Caki2 (cell line): ENCODE measurements around the gene C2CD2. TPM values are rescaled to one million over a fixed set of nuclear protein-coding genes. Genes with fewer than 3 reads are reported as not detected.

Experiments used
- DNase-seq: peaks from one replicate; pipeline ENCODE4 v3.0.0-alpha.2; 2015; ENCODE audit warnings: low read depth
- in situ Hi-C: cut with HindIII; loops from 2 replicates; pipeline ENCODE4 v1.10.0; 2016; ENCODE audit warnings: low sequenced_read_pairs, low pct_unique_long_range_greater_than_20kb, mixed read lengths
- total RNA-seq: library from RNA; depleted of rRNA; stranded (reverse); fragments of >200 nt; shearing (Covaris generic); gene quantifications from 2 replicates; pipeline ENCODE4 v1.2.3, GENCODE V29; 2014; ENCODE audit warnings: low replicate concordance; rRNA removed

The C2CD2 gene
- total RNA-seq, 1 experiment from 2014 or later: 19.7 TPM

DNA sequence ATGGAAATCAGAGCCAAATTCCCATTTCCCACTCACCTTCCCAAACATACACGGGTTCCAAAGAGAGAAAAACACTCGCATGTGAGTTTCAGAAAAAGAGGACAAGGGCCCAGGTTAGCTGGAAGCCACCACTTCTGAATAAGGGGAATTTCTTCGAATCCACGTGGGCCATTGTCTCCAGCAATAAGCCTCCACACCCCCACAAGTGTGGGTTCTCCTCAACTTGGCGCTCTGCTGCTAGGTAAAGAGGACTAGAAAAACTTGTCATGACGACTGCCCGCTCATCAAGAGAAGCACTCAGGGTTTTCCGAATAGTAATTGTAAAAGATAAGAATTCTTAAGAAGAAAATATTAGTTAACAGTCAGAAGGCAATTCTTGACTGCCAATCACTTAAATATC is 105.3 kb downstream of the C2CD2 start:
- DNase-seq: no peak
- in situ Hi-C loops: no loop called here

DNA sequence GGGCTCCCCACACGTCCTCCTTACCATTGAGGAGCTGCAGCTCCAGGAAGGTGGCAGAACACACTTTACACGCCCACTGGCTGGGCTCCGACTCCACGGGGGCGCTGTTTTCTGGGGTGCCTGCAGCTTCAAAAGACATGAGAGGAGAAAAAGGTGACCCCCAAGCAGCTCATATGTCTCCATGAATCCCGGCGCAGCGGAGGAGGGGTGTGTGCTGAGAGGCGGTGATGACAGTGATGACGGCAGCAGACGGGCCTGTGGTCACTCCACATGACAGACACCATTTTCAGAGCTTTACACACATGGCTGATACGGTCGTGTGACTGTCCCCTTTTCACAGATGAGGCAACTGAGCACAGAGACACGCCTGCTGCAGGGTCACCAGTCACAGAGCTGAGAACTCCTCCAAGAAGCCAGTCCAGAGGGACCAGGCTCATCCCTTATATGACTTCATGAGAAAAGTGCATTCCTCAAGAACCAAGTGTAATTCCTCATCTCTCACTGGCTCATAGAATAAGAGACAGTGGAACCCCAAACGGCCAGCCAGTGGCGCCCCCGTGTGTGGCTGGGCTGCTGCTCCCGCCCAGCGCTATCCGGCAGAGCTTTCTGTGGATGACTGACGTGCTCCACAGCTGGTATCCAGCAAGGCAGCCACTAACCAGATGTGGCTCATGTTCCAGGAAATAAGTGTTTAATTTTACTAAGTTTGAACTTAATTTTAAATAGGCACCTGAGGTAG is 106.6 kb downstream of the C2CD2 start:
- no peak for DNase-seq
- in situ Hi-C loops: no loop called here

DNA sequence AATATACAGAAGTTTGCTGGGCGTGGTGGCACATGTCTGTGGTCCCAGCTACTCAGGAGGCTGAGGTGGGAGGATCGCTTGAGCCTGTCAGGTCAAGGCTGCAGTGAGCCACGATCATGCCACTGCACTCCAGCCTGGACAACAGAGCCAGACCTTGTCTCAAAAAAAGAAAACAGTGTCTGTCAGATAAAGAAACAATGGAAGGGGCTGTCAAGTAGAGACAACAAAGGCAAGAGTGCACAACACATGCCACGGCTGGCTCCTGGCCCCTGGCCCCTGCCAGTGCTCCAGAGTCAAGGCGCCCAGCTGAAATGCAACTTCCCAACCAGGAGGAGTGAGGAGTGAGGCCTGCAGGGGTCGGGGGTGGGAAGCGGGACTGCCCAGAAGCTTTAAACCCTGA is 107.3 kb downstream of the C2CD2 start:
- in situ Hi-C loops: no loop called here
- no peak for DNase-seq

DNA sequence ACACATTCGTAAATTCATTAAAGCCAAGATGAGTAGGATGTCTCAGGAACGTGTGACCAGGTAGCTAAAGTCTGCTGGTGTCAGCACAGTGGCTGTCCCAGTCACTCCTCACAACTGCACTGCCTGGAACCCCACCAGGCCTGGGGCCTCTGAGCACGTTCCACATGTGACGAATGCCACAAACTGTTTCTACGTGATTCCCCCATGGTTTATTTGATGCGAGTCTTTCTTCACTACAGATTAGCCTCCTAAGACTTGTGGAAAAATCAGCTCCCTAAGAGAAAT is 107.8 kb downstream of the C2CD2 start:
- DNase-seq: no peak
- in situ Hi-C loops: no loop called here

DNA sequence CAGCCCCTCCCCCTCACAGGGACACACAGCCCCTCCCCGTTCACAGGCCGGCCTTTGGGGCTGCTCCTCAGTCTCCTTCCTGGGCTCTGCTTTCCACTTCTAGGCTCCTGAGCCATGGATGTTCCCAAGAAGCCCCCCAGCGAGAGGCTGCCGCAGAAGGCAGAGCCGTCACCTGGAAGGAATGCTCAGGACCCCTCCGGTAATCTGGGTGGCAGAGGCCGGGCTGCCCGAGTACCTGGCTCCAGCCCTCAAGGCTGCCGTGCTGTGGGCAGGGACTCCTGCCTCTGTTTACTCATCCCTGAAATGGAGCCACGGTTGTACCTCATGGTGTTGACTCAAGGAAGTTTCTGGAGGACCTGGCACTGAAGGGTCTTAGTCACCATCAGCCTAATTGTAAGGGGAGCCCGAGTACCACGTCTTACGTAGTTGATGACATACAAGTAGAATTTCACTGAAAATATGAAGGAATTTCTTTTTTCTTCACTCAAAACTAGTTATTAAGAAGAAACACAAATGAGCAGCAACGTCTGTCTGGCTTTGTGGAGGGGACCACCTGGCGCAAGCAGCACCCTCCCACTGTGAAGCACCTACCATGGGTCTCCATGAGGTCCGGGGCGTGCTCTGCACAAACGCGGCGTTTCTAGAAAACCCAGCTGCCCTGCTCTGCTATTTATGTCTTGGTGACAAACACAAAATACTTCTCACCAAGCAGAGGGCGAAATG is 108.3 kb downstream of the C2CD2 start:
- in situ Hi-C loops: no loop called here
- DNase-seq: no peak

DNA sequence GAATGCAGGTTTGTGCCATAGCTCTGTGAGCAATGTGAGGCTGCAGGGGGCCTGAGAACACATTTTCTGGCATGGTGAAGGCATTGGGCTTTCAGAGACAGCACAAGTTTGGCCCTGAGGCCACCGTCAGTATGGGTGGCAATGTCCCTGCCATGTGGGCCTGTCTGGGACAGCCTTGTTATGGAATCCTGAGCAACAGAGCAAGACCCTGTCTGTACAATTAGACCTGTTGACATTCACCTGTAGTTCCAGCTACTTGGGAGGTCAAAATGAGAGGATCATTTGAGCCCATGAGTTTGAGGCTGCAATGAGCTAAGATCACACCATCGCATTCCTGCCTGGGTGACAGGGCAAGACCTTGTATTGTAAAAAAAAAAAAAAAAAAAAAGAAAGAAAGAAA is 110.2 kb downstream of the C2CD2 start:
- in situ Hi-C loops: no loop called here

DNA sequence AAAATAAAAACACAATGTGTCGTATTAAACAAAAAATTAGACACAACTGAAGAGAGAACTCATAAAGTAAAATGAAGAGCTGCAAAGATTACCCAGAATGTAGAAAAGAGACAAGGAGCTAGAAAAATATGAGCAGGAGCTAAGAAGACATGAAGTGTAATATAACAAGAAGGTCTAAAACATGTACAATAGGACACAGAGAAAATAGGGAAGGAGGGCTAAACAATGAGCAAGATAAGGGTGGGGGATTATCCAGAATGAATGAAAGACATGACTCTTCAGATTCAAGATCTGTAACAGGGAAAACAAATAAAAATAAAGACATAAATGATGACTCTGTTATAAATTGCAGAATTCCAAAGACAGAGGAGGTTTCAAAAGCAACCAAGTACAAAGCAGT is 112.9 kb downstream of the C2CD2 start:
- no peak for DNase-seq
- in situ Hi-C loops: no loop called here

More for the DNA sequence above, 110.2 kb downstream of the C2CD2 start:
- no peak for DNase-seq

DNA sequence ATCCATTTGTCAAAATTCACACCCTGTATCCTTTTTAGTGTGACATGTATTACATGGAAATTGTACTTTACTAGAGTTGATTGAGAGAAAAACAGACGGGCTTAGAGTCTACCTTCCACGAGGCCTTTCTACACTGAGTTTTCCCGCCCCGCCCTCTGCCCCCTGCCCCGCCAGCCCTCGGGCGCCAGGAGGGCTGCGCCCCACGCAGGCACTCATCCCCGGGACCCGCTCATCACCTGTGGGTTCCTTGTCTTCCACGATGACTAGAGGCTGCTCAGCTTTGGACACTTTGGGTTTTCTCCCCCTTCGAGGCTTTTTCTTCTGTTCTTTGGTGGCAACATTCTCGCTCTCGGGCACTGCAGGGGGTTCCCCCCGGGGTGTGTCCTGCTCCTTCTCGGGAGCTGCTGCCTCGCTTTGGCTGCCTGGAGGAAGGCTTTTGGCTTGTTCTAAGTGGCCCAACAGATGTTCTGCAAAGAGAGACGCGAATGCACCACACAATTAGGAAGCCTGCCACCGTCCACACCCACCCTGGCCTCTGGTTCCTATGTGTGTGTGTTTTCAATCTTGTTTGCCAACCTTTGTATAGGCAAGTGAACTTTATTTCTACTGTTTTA is 114.3 kb downstream of the C2CD2 start:
- in situ Hi-C loops: no loop called here
- no peak for DNase-seq

DNA sequence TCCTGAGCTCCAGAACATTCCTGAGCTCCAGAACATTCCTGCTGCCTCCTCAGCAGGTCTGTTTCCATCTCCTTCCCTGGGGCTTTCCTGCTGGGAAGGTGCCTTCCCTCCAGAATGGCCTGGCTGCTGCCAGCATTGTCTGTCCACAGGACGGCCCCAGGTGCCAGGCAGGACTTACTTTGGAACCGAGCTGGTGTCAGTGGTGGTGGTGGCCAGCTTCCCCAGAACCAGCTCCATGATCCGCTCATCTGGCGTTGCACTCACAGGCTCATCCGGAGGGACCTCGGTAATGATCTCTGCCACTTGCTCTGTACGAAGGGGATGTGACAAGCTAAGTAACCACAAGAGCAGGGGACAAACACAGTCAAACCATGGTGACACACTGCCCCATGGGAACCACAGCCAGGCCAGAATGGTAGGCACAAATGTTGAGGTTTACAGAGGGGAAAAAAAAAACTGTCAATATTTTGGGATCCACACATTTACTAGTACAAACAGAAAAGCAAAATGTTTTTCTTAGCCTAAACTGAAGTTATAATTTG is 116.0 kb downstream of the C2CD2 start:
- no peak for DNase-seq
- in situ Hi-C loops: no loop called here

DNA sequence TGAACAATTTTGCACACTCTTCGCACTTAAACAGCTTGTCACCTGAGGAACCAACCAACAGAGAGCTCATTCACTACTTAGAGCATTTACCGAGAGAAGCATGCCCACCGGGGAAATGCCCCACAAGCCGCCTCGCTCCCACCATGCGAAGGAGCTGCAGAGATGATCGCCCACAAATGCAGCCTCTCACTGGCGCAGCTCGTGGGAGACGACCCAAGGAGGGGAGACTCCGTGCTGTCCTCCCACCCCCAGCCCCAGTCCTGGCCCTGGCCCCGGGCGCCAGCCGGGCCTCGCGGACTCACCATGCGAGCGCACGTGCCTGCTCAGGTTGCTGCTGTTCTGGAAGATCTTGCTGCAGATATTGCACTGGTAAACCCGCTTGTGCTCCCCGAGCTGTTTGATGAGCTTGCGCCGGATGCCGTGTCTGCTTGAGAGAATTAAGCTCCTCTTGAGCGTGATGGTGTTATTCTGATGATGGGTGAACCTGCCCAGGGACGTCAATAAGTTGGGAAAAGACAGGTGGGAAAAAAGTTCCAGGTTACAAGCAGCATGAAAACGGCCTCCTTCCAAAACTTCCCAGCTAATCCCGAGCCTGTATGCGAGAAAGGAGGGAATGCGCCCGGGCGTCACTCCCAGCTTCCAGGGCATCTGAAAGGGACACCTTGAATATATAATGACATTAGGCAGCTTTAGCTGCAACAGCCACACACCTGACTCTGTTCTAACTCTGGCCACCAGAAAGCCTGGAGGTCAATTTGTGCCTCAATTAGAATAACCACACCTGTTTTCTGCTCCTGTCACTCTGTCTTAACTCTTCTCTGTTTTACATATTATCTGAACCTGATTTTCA is 117.4 kb downstream of the C2CD2 start:
- in situ Hi-C loops: no loop called here
- DNase-seq: no peak

DNA sequence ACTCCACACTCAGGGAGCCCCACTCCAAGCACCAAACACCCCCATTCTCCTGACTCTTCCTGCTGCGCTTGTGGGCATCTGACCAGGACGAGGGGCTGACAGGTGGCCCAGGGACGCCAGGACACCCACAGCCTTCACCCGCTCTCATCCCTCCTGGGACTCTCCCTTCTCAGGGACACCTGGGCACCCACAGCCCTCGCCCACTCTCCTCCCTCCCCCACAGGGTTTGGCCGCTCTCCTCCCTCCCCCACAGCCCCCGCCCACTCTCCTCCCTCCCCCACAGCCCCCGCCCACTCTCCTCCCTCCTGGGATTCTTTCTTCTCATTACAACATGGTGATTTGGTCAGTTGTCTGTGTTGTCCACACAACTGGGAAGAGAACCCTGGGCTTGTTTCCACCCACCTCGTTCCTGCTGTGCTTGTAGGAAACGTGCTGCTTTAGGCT is 118.1 kb downstream of the C2CD2 start:
- no peak for DNase-seq
- in situ Hi-C loops: no loop called here

Other genes with a start within 250 kb of the C2CD2 start
- 41.2 and 42.2 TPM in 2 replicates for gene RIPK4, start 187.0 kb downstream of the C2CD2 start, total RNA-seq
- gene PRDM15, start 74.7 kb downstream of the C2CD2 start, total RNA-seq: 2.0 and 3.1 TPM in 2 replicates
- gene ZBTB21, start 56.3 kb upstream of the C2CD2 start, total RNA-seq: 3.3 and 12.5 TPM in 2 replicates
- gene UMODL1, start 117.3 kb upstream of the C2CD2 start, total RNA-seq: not detected in 2 replicates